Activated CD8-positive, alpha-beta T cell treated with anti-CD3 and anti-CD28 coated beads for 36 hours (primary cell): Measurements from ENCODE around the gene PPDPF. TPM values are rescaled to one million over a fixed set of nuclear protein-coding genes. Genes with fewer than 3 reads are reported as not detected.
A peak's percentile ranks its signal among the peaks of the same experiment; 100 is the strongest.

ENCODE experiments used
- ATAC-seq: fragments of 200-7000 bp; cut with Tn5 transposase; one replicate; pipeline ENCODE4 v1.10.0; 2021; ENCODE audit warnings: mild to moderate bottlenecking, moderate library complexity
- CTCF ChIA-PET: fragments of 350-600 bp; sonication (Branson Sonifier 250); formaldehyde crosslinking; loops from one replicate; lab custom pipeline; 2021; ENCODE audit warnings: antibody characterized with exemption; lab: Charles Lee
- POLR2A ChIA-PET: fragments of 350-600 bp; sonication (Branson Sonifier 250); formaldehyde crosslinking; loops from one replicate; lab custom pipeline; 2021; ENCODE audit warnings: antibody characterized with exemption; lab: Charles Lee
- DNase-seq: peaks from one replicate; pipeline ENCODE4 v3.0.0-alpha.2; 2020
- H3K27ac Mint-ChIP-seq: one replicate; pipeline ENCODE4 v1.8.0; 2021; ENCODE audit warnings: mild to moderate bottlenecking, mixed read lengths
- H3K27me3 Mint-ChIP-seq: one replicate; pipeline ENCODE4 v1.8.0; 2021; ENCODE audit warnings: mixed read lengths
- H3K36me3 Mint-ChIP-seq: one replicate; pipeline ENCODE4 v1.8.0; 2021; ENCODE audit warnings: low read depth, mixed read lengths
- H3K4me1 Mint-ChIP-seq: one replicate; pipeline ENCODE4 v1.8.0; 2021; ENCODE audit warnings: low read depth, mixed read lengths
- H3K4me3 Mint-ChIP-seq: one replicate; pipeline ENCODE4 v1.8.0; 2021; ENCODE audit warnings: mild to moderate bottlenecking, moderate library complexity, mixed read lengths
- H3K9me3 Mint-ChIP-seq: one replicate; pipeline ENCODE4 v1.8.0; 2021; ENCODE audit warnings: mixed read lengths
- intact Hi-C: fragments of 100-400 bp; cut with micrococcal nuclease; formaldehyde crosslinking; loops from one replicate; pipeline ENCODE4 v1.10.0; 2022
- total RNA-seq, 2 experiments: library from RNA; stranded (reverse); gene quantifications; one replicate each; pipeline ENCODE4 v1.2.3, GENCODE V29; 2021
- TF ChIP-seq, protein P1 (sequence below): fragments of 200-600 bp; IDR thresholded peaks from one replicate; pipeline ENCODE4 v1.8.0; 2022; ENCODE audit warnings: antibody characterized with exemption, mild to moderate bottlenecking

PPDPF gene
- total RNA-seq, 2 experiments from 2014 or later = 193 to 226 TPM

DNA sequence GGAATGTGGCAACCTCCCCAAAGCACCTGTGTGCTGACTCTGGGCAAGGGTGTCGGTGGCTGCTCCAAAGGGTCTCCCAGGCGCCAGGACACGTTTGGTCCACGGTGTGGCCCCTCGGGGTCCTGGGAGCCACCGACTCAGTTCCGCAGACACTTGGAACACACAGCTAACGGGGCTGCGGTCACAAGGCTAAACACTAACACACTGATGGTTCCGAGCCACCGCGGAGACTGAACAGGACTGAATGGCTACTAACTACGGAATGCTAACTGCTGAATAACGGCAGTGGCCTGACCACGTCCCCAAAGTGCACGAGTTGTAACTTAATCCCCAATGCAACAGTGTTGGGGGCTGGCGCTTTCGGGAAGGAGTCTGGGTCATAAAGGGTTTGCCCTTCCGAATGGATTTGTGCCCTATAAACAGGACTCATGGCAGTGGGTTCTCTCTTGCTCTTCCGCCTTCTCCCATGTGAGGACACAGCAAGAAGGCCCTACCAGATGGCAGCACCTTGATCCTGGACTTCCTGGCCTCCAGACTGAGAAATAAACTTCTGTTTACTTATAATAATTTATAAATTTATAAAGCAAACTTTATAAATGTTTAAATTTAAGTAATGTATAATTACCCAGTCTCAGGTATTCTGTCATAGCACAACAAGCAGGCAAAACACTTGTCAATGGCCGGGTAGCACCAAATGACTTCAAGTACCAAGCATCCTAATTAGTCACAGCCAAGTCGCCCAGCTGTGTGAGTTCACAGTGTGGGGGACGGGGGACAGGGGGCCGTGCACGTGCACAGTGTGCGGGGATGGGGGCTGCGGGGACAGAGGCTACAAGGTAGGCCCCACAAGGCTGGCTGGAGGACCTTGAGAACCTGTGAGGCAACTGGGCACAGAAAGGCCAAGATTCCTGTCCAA lies 19.4 kb upstream of the PPDPF start:
- intact Hi-C loops = no loop called here
- ATAC-seq (no peak), DNase-seq (no peak)
- H3K36me3 Mint-ChIP-seq = no peaks in the 10 kb centered on the region
- H3K27me3 Mint-ChIP-seq = peaks cover 26% of the 10 kb centered on the region
- POLR2A ChIA-PET = interaction anchor here (0.6 kb wide), 1 partner anchor 15 kb away, joined by 3 read pairs; no protein-coding TSS in a partner anchor
- no peaks in the 10 kb centered on the region for H3K4me1 Mint-ChIP-seq
- CTCF ChIA-PET = no interaction called here
- H3K9me3 Mint-ChIP-seq = peaks cover 14% of the 10 kb centered on the region
- H3K4me3 Mint-ChIP-seq = no peak overlapping the region
- TF ChIP-seq, protein P1, sequence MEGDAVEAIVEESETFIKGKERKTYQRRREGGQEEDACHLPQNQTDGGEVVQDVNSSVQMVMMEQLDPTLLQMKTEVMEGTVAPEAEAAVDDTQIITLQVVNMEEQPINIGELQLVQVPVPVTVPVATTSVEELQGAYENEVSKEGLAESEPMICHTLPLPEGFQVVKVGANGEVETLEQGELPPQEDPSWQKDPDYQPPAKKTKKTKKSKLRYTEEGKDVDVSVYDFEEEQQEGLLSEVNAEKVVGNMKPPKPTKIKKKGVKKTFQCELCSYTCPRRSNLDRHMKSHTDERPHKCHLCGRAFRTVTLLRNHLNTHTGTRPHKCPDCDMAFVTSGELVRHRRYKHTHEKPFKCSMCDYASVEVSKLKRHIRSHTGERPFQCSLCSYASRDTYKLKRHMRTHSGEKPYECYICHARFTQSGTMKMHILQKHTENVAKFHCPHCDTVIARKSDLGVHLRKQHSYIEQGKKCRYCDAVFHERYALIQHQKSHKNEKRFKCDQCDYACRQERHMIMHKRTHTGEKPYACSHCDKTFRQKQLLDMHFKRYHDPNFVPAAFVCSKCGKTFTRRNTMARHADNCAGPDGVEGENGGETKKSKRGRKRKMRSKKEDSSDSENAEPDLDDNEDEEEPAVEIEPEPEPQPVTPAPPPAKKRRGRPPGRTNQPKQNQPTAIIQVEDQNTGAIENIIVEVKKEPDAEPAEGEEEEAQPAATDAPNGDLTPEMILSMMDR = no peak
- H3K27ac Mint-ChIP-seq = no peak overlapping the region

GRCh38 chr20:63501818-63502670 lies 18.5 kb upstream of the PPDPF start:
- peak; percentile 39 for DNase-seq
- POLR2A ChIA-PET = interaction anchor here (0.6 kb wide), 1 partner anchor 14 kb away, joined by 3 read pairs; no protein-coding TSS in a partner anchor
- no peaks in the 10 kb centered on the region for H3K36me3 Mint-ChIP-seq
- TF ChIP-seq, protein P1 = no peak
- ATAC-seq = no peak
- CTCF ChIA-PET = no interaction called here
- intact Hi-C loops = no loop called here
- H3K4me1 Mint-ChIP-seq = peaks cover 5% of the 10 kb centered on the region
- no peak overlapping the region for H3K27ac Mint-ChIP-seq
- H3K4me3 Mint-ChIP-seq = no peak overlapping the region
- H3K27me3 Mint-ChIP-seq = peaks cover 25% of the 10 kb centered on the region
- H3K9me3 Mint-ChIP-seq = peaks cover 14% of the 10 kb centered on the region

GRCh38 chr20:63502671-63503172 lies 17.8 kb upstream of the PPDPF start:
- no peak for DNase-seq

DNA sequence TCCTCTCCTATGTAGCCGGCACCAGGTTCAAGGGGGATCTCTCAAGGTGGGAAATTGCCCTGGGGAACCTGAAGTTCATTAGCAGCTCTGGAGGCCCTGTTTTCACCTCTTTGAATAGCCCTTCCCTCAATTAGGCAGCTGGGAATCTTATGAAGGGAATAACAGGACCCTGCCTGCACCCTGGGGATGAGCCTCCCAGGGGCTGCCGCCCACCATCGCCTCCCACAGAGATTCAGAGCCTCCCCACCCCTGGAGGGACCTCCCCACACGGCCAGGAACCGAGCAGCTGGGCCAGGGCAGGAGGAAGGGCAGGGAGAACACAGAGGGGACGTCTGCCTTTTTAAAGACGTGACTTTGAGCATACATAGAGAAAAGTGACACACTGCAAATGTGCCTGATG lies 17.0 kb upstream of the PPDPF start:
- Mint-ChIP-seq H3K4me3 (no peak overlapping the region), H3K9me3 (peaks cover 14% of the 10 kb centered on the region), H3K27me3 (peaks cover 30% of the 10 kb centered on the region), H3K4me1 (peaks cover 14% of the 10 kb centered on the region), H3K27ac (no peak overlapping the region), H3K36me3 (no peaks in the 10 kb centered on the region)
- ChIA-PET POLR2A (interaction anchor here (1.7 kb wide), 1 partner anchor 18 kb away, joined by 4 read pairs; the partner anchor contains the start of gene PPDPF), CTCF (no interaction called here)
- ATAC-seq (no peak), DNase-seq (no peak)
- intact Hi-C loops = no loop called here
- TF ChIP-seq, protein P1 = no peak

More at GRCh38 chr20:63502671-63503172, 17.8 kb upstream of the PPDPF start:
- Mint-ChIP-seq H3K4me1 (peaks cover 8% of the 10 kb centered on the region), H3K4me3 (no peak overlapping the region), H3K36me3 (no peaks in the 10 kb centered on the region), H3K27me3 (peaks cover 22% of the 10 kb centered on the region), H3K27ac (no peak overlapping the region), H3K9me3 (peaks cover 14% of the 10 kb centered on the region)
- ChIA-PET POLR2A (no interaction called here), CTCF (no interaction called here)
- ATAC-seq = no peak
- TF ChIP-seq, protein P1 = no peak
- intact Hi-C loops = no loop called here
